IMR-90 (cell line): Measurements from ENCODE around the gene ECPAS. TPM values are rescaled to one million over a fixed set of nuclear protein-coding genes. Genes with fewer than 3 reads are reported as not detected.

ENCODE experiments used
- ATAC-seq: fragments of 200-7000 bp; cut with Tn5 transposase; 2 replicates; pipeline ENCODE4 v1.9.1; 2020; ENCODE audit warnings: low read depth, mild to moderate bottlenecking, moderate library complexity
- BruUV-seq: library from RNA; stranded (reverse); fragments of 400-500 nt; replicated peaks from 2 replicates; lab custom pipeline; 2021; lab: Mats Ljungman, UMichigan
- CTCF ChIA-PET: fragments of 300-600 bp; formaldehyde crosslinking; extraction: SDS; loops from one replicate; lab custom pipeline; 2021; ENCODE audit warnings: antibody characterized with exemption; lab: Yijun Ruan, JAX
- POLR2A ChIA-PET: fragments of 300-600 bp; sonication (Branson Sonifier 250); formaldehyde crosslinking; loops from one replicate; lab custom pipeline; 2022; ENCODE audit warnings: antibody characterized with exemption; ENCODE audit not compliant: unreplicated experiment; lab: Charles Lee
- DNase-seq: peaks from one replicate; pipeline ENCODE4 v3.0.0; 2013
- H2AFZ ChIP-seq: replicated peaks from 2 replicates; pipeline ENCODE3; 2013; ENCODE audit warnings: low read length, mild to moderate bottlenecking; ENCODE audit not compliant: poor library complexity
- H2AK5ac ChIP-seq: 2 replicates; pipeline ENCODE4 v1.6.1; 2013; ENCODE audit warnings: low read depth, low read length, inconsistent platforms
- H2AK9ac ChIP-seq: replicated peaks from 2 replicates; pipeline ENCODE3; 2013; ENCODE audit warnings: mild to moderate bottlenecking, low read depth, low read length, moderate library complexity; ENCODE audit not compliant: poor library complexity
- H2BK120ac ChIP-seq: 2 replicates; pipeline ENCODE4 v1.6.1; 2013; ENCODE audit warnings: low read depth, low read length, inconsistent platforms
- H2BK15ac ChIP-seq: 3 replicates; pipeline ENCODE4 v1.6.1; 2013; ENCODE audit warnings: low read depth, low read length, inconsistent platforms
- H2BK20ac ChIP-seq: 2 replicates; pipeline ENCODE4 v1.6.1; 2013; ENCODE audit warnings: low read depth, mild to moderate bottlenecking, inconsistent platforms, low read length, moderate library complexity
- H2BK5ac ChIP-seq: 2 replicates; pipeline ENCODE4 v1.6.1; 2013; ENCODE audit warnings: mild to moderate bottlenecking, low read depth, low read length, inconsistent platforms; ENCODE audit not compliant: poor library complexity, severe bottlenecking
- H3K14ac ChIP-seq: replicated peaks from 2 replicates; pipeline ENCODE4 v1.6.1; 2013; ENCODE audit warnings: low read depth, low read length, inconsistent platforms
- H3K18ac ChIP-seq: 2 replicates; pipeline ENCODE4 v1.6.1; 2013; ENCODE audit warnings: low read depth, low read length, control low read depth
- H3K23ac ChIP-seq: 2 replicates; pipeline ENCODE4 v1.6.1; 2013; ENCODE audit warnings: low read depth, low read length, inconsistent platforms
- H3K27ac ChIP-seq: 2 replicates; pipeline ENCODE4 v1.5.1; 2013; ENCODE audit warnings: mild to moderate bottlenecking, control low read depth, low read length; ENCODE audit not compliant: insufficient read depth
- H3K27me3 ChIP-seq: 2 replicates; pipeline ENCODE4 v1.6.1; 2013; ENCODE audit warnings: low read length; ENCODE audit not compliant: control insufficient read depth, insufficient read depth
- H3K36me3 ChIP-seq: 2 replicates; pipeline ENCODE4 v1.6.1; 2013; ENCODE audit warnings: low read length, mixed read lengths; ENCODE audit not compliant: control insufficient read depth, insufficient read depth
- H3K4ac ChIP-seq: 2 replicates; pipeline ENCODE4 v1.6.1; 2013; ENCODE audit warnings: low read depth, low read length, inconsistent platforms
- H3K4me1 ChIP-seq: 2 replicates; pipeline ENCODE4 v1.6.1; 2013; ENCODE audit warnings: low read length, mixed read lengths; ENCODE audit not compliant: control insufficient read depth, insufficient read depth
- H3K4me2 ChIP-seq: 2 replicates; pipeline ENCODE4 v1.6.1; 2013; ENCODE audit warnings: low read depth, mild to moderate bottlenecking, control low read depth, low read length, moderate library complexity
- H3K4me3 ChIP-seq: 2 replicates; pipeline ENCODE4 v1.5.1; 2013; ENCODE audit warnings: low read depth, mild to moderate bottlenecking, control low read depth, low read length, moderate library complexity; ENCODE audit not compliant: insufficient read depth
- H3K56ac ChIP-seq: 2 replicates; pipeline ENCODE4 v1.6.1; 2013; ENCODE audit warnings: low read length, inconsistent platforms; ENCODE audit not compliant: insufficient read depth; ENCODE audit errors: extremely low read depth
- H3K79me1 ChIP-seq, 2 experiments: 2 replicates each; pipeline ENCODE4 v1.6.1; 2013; ENCODE audit warnings: low read length in 2 of 2, inconsistent platforms in 1 of 2, low read depth in 1 of 2
- H3K9ac ChIP-seq: 2 replicates; pipeline ENCODE4 v1.6.1; 2013; ENCODE audit warnings: low read depth, low read length, control low read depth
- H3K9me1 ChIP-seq: 2 replicates; pipeline ENCODE4 v1.6.1; 2013; ENCODE audit warnings: low read length, inconsistent platforms; ENCODE audit not compliant: insufficient read depth
- H3K9me3 ChIP-seq: 2 replicates; pipeline ENCODE4 v1.6.1; 2013; ENCODE audit warnings: low read length; ENCODE audit not compliant: control insufficient read depth, insufficient read depth
- H4K20me1 ChIP-seq: 2 replicates; pipeline ENCODE4 v1.6.1; 2013; ENCODE audit warnings: low read length, inconsistent platforms; ENCODE audit not compliant: insufficient read depth
- H4K5ac ChIP-seq: 2 replicates; pipeline ENCODE4 v1.6.1; 2013; ENCODE audit warnings: mild to moderate bottlenecking, low read depth, low read length, control low read depth
- H4K8ac ChIP-seq, 2 experiments: 2 replicates each; pipeline ENCODE4 v1.6.1; 2013; ENCODE audit warnings: low read depth in 2 of 2, low read length in 2 of 2, control low read depth in 1 of 2, inconsistent platforms in 1 of 2
- H4K91ac ChIP-seq: 2 replicates; pipeline ENCODE4 v1.6.1; 2013; ENCODE audit warnings: low read depth, low read length, inconsistent platforms; ENCODE audit not compliant: insufficient read depth
- CTCF ChIP-seq: conservative IDR thresholded peaks from 2 replicates; pipeline ENCODE4 v1.5.1; 2012; ENCODE audit warnings: mild to moderate bottlenecking, low read depth, low read length, improper control_type of control experiment
- RFX5 ChIP-seq: IDR thresholded peaks from 2 replicates; pipeline ENCODE4 v1.8.0; 2012; ENCODE audit warnings: low read depth, mild to moderate bottlenecking, low read length, moderate library complexity
- WGBS, 2 experiments: methylation state at CpG; one replicate each; pipeline versions ENCODE4 v1.1.5 to v1.1.7; 2013; ENCODE audit warnings: missing lambda C conversion rate in 2 of 2; ENCODE audit not compliant: insufficient read length in 1 of 2; ENCODE audit errors: extremely low coverage in 2 of 2; 5-methylcytosine and 5-hydroxymethylcytosine counted together
- dilution Hi-C: fragments of 300-500 bp; cut with HindIII; formaldehyde crosslinking; loops from one replicate; pipeline ENCODE4 v1.14.3; 2018; ENCODE audit warnings: low sequenced_read_pairs; ENCODE audit not compliant: unreplicated experiment
- in situ Hi-C: fragments of 300-500 bp; cut with MboI; formaldehyde crosslinking; loops from 3 replicates; pipeline ENCODE4 v1.14.3; 2019; ENCODE audit warnings: low sequenced_read_pairs, inconsistent platforms, mixed read lengths
- intact Hi-C: fragments of 100-400 bp; cut with micrococcal nuclease; formaldehyde crosslinking; loops from 2 replicates; pipeline ENCODE4 v1.10.0; 2022
- microRNA-seq, 2 experiments: library from miRNA; stranded (forward) in 1 of 2; unstranded in 1 of 2; fragments of 10-50 nt in 1 of 2; fragments of <30 nt in 1 of 2; gene quantifications in 1 of 2; microRNA quantifications in 1 of 2; one replicate each; pipeline versions ENCODE3 to v1.1.0; 2013 to 2020; ENCODE audit not compliant: insufficient read depth in 1 of 2, insufficient read length in 1 of 2, unreplicated experiment in 1 of 2
- polyA plus RNA-seq, 3 experiments: library from polyadenylated mRNA; depleted of rRNA; stranded (reverse); fragments of >200 nt; gene quantifications; 2 replicates each; pipeline ENCODE4 v1.2.3, GENCODE V29; 2012; ENCODE audit warnings: low replicate concordance in 1 of 3
- small RNA-seq, 5 experiments: library from RNA; depleted of rRNA; stranded (forward); fragments of <200 nt; gene quantifications; one replicate each; pipeline ENCODE3, GENCODE V24; 2012
- total RNA-seq: library from RNA; depleted of rRNA; stranded (reverse); fragments of >200 nt; gene quantifications from 2 replicates; pipeline ENCODE4 v1.2.3, GENCODE V29; 2012; rRNA removed

The ECPAS gene
- total and polyA plus RNA-seq, 2 of the 4 experiments (the other 2 are of a cell fraction), result 20.1 to 54.8 TPM

GRCh38 chr9:111316796-111317195 lies 167.4 kb downstream of the ECPAS start:
- Histone ChIP-seq H3K79me1 (no peaks in the 10 kb centered on the region), H3K9me3 (no peaks in the 10 kb centered on the region), H2AK5ac (no peak overlapping the region), H3K36me3 (no peaks in the 10 kb centered on the region), H3K9me1 (no peaks in the 10 kb centered on the region), H3K56ac (no peak overlapping the region), H3K4me2 (no peak overlapping the region), H3K4ac (no peak overlapping the region), H4K5ac (no peak overlapping the region), H3K9ac (no peak overlapping the region), H3K27ac (no peak overlapping the region), H3K4me3 (no peak overlapping the region), H2BK20ac (no peak overlapping the region), H2BK5ac (no peak overlapping the region), H2BK120ac (no peak overlapping the region), H4K8ac (no peak overlapping the region), H2AK9ac (no peak overlapping the region), H3K14ac (no peak overlapping the region), H3K4me1 (no peaks in the 10 kb centered on the region), H2AFZ (no peak overlapping the region), H3K18ac (no peak overlapping the region), H3K23ac (no peak overlapping the region), H3K27me3 (no peaks in the 10 kb centered on the region), H4K20me1 (no peaks in the 10 kb centered on the region), H4K91ac (no peak overlapping the region), H2BK15ac (no peak overlapping the region)
- no CpG with 5 or more reads among the region's 3 CpGs for WGBS, 2 experiments
- TF ChIP-seq CTCF, result no peak
- TF ChIP-seq RFX5, result no peak
- ChIA-PET CTCF (no interaction called here), POLR2A (no interaction called here)
- dilution Hi-C loops (no loop called here), in situ Hi-C loops (no loop called here), intact Hi-C loops (no loop called here)
- DNase-seq (peak; percentile 15), ATAC-seq (no peak)
- no TSS peak for BruUV-seq

Small RNA genes lying within 50 kb of the gene (microRNA-seq; reads per million reads assigned to microRNA genes)
- gene RNA5SP294 (ENCODE audit: insufficient read depth, insufficient read length), result not detected

Small RNA genes lying within 50 kb of the gene (small RNA-seq; reads per million reads assigned to genes)
- gene RNA5SP294, result 0 reads per million in 5 experiments

Other genes starting within 250 kb of the ECPAS start
- not detected in 2 replicates for gene OR2K2, start 154.2 kb downstream of the ECPAS start, total RNA-seq
- not detected in 2 replicates for gene OR2K2, start 154.2 kb downstream of the ECPAS start, polyA plus RNA-seq (2012; rRNA removed)
- gene ZNF483, start 40.8 kb upstream of the ECPAS start, total RNA-seq, result 0.90 and 1.4 TPM in 2 replicates
- 0.10 and 0.11 TPM in 2 replicates for gene ZNF483, start 40.8 kb upstream of the ECPAS start, polyA plus RNA-seq (2012; rRNA removed)
- 45.9 and 80.8 TPM in 2 replicates for gene PTGR1, start 115.3 kb upstream of the ECPAS start, total RNA-seq
- gene PTGR1, start 115.3 kb upstream of the ECPAS start, polyA plus RNA-seq (2012; rRNA removed), result 61.6 and 72.7 TPM in 2 replicates
- 3.2 and 5.6 TPM in 2 replicates for gene DNAJC25, start 147.0 kb upstream of the ECPAS start, total RNA-seq
- gene DNAJC25, start 147.0 kb upstream of the ECPAS start, polyA plus RNA-seq (2012; rRNA removed), result 6.6 and 6.7 TPM in 2 replicates
- 48.8 and 106 TPM in 2 replicates for gene GNG10, start 177.2 kb upstream of the ECPAS start, total RNA-seq
- 58.3 and 72.7 TPM in 2 replicates for gene GNG10, start 177.2 kb upstream of the ECPAS start, polyA plus RNA-seq (2012; rRNA removed)